HG03354 (cell line): ENCODE measurements around the gene OPALIN.
A peak's percentile ranks its signal among the peaks of the same experiment; 100 is the strongest.

Source experiments
- ATAC-seq: cut with Tn5 transposase; IDR thresholded peaks from one replicate; pipeline ENCODE4 v1.9.1; 2021; ENCODE audit warnings: mild to moderate bottlenecking; ENCODE audit not compliant: unreplicated experiment, poor library complexity, severe bottlenecking

The OPALIN gene

GRCh38 chr10:96358851-96359540 lies at the start of gene OPALIN:
OPALIN (minus strand) TSS chr10:96359002; CDS start chr10:96358896, 106 bp downstream.
- no peak for ATAC-seq

- no peak for ATAC-seq
Measured at GRCh38 chr10:96408201-96408600, 49.4 kb upstream of the OPALIN start.

DNA sequence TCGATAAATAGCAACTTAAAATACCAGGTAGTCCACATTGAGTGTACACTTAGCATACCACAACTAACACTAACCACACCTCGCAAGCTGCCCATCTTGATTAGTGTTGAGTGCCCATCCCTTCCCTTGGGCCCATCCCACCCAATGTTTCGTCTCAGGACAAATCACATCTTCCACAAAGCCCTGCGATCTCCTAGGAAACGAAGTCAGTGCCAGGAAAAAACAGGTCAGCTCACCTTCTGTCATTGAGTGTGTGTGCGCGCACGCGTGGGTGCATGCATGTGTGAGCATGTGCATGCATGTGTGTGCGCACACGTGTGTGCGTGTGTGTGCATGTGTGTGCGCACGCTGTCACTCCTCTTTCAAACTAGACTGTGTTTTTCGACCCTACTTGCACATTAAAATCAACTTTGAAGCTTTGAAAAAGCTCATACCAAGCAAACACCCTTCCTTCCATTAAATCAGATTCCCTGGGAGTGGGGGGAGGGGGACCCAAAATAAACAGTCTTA lies 48.8 kb upstream of the OPALIN start:
- no peak for ATAC-seq

GRCh38 chr10:96406091-96406490 lies 47.3 kb upstream of the OPALIN start:
- no peak for ATAC-seq

- no peak for ATAC-seq
Measured at GRCh38 chr10:96402417-96403305, 43.9 kb upstream of the OPALIN start.

- ATAC-seq = no peak
Measured at GRCh38 chr10:96401036-96401435, 42.2 kb upstream of the OPALIN start.

DNA sequence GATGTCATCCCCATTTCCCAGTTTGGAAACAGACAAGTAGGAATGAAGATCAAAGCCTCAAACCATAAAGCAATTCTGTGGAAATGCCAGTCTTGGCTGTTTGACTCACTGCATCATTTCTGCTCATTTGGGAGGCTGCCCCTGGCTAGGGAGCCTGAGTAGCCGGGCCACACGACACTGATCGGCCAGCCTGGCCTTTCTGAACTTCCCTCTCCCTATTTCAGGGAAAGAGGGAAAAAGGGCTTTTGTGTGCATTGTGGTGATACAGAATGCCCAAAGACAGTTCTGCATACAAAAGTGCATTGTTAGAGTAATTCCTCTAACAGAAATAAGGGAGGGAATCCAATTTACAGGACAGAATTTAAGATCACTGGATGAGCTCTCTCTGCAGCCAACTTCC lies 41.7 kb upstream of the OPALIN start:
- ATAC-seq = no peak

- ATAC-seq = no peak
Measured at GRCh38 chr10:96397902-96398301, 39.1 kb upstream of the OPALIN start.

- peak; percentile 62 for ATAC-seq
Measured at GRCh38 chr10:96395931-96396877, 37.4 kb upstream of the OPALIN start.

GRCh38 chr10:96390460-96390864 lies 31.7 kb upstream of the OPALIN start:
- no peak for ATAC-seq

DNA sequence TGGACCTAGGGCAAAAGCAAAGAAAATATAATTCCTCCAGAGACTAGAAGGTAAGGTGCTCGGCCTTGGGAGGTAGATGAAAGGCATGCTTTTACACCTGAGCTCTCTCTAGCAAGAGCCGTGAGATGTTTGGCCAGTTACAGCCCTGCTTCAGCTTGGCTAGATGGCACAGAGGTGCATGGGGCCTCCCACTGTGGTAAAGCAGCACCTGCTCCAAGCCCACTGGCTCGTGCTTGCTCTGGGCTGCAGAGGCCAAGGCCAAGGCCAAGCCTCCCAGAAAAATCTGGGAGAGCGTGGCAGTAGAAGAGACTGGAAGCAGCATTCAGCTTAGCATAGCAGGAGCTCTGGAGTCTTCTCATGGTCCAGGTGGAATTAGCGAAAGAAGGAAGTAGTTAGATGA lies 31.0 kb upstream of the OPALIN start:
- no peak for ATAC-seq

- ATAC-seq = no peak
Measured at GRCh38 chr10:96387601-96388000, 28.8 kb upstream of the OPALIN start.

GRCh38 chr10:96387161-96387560 lies 28.4 kb upstream of the OPALIN start:
- no peak for ATAC-seq

- ATAC-seq = no peak
Measured at GRCh38 chr10:96384506-96384905, 25.7 kb upstream of the OPALIN start.

GRCh38 chr10:96380821-96381220 lies 22.0 kb upstream of the OPALIN start:
- ATAC-seq = no peak

- ATAC-seq = no peak
Measured at GRCh38 chr10:96379758-96380157, 21.0 kb upstream of the OPALIN start.

- no peak for ATAC-seq
Measured at GRCh38 chr10:96378741-96379140, 19.9 kb upstream of the OPALIN start.

DNA sequence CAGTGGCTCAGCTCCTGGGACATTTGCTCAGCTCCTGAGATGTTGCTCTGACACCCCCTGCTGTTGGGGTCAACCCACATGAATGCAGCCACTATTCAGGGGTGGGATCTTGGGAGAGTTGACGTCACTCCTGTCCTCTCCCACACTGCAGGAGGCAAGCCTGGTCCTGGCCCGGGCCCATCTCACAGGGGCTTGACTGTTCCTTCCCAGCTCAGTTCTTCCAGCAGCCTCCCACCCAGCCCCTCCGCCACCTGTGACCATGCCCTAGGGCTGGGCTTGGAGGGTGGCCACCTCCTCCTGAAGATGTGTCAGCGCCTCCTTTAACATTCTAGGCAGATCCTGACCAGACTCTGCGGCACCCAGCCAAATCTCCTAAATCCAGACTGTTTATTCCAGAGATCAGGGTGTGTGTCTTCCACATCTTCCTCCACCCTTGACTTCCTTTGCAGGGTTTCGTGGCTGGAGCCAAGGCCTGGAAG lies 19.1 kb upstream of the OPALIN start:
- ATAC-seq = no peak

DNA sequence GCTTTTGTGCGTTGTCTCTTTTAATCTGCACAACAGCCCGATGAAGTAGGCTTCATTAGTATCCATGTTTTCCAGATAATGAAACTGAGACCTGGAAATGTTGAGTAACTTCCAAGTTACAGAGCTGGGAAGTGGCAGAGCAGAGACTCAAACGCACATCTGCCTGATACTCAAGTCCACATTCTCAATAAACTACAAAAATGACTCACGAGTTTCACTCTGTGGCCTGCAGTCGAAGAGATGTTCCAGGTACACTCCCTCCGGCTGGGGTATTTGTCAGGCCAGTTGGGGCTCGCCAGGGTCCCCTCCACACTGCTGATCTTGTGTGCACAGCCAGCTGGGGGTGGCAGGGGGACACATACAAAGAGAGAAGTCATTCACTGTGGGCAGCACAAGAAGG lies 17.7 kb upstream of the OPALIN start:
- peak; percentile 50 for ATAC-seq
